ENCODE data around the gene TDRD7.
"Not testable (repeated sequence)": the region's sequence is repeated elsewhere in the genome, so short reads cannot be mapped to it uniquely, and the experiment has no call there.

Gene TDRD7

GRCh38 chr9:97427885-97428284, 16.0 kb downstream of the TDRD7 start:
- no peak for DNase-seq

- DNase-seq = no peak
Measured at GRCh38 chr9:97430316-97431043, 18.6 kb downstream of the TDRD7 start.

DNA sequence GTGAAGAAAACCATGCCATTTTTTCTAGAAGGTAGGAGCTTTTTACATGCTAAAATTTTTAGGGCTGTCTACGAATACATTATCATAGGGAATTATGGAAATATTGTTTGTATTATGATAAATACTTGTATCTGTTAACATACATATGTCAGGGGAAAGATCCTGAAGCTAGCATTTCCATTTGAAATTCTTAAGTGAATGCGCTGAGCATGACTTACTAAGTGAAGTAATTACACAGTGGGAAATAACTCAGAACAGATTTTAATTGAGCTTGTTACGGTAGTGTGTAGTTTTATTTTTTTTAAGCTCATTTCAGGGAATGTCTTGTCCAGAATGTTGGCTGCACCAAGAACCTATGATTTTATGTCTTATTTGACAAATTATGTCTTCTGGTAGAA, 19.1 kb downstream of the TDRD7 start:
- no peak for DNase-seq

GRCh38 chr9:97431549-97432143, 19.8 kb downstream of the TDRD7 start:
- no peak for DNase-seq

GRCh38 chr9:97437051-97437600, 25.2 kb downstream of the TDRD7 start:
- no peak for DNase-seq

GRCh38 chr9:97438257-97438656, 26.4 kb downstream of the TDRD7 start:
- no peak for DNase-seq

GRCh38 chr9:97438666-97439065, 26.8 kb downstream of the TDRD7 start:
- DNase-seq = no peak

DNA sequence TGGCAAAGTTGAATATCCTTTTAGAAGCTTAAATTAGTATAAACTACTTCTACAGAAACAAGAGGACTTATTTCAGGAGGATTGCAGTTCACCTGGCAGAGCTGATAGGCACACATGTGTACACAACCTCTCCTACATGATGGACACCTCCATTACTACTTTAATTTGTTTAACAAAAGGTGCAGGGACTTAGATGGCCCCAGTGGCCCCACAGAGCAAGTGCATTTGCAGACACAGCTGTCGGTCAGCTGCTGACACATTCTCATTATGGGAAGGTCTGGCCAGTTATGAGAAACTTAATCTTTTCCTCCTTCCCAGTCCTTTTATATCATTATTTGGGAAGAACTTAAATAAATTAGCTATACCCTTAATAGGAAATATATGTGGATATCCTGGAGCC, 28.3 kb downstream of the TDRD7 start:
- DNase-seq = no peak

GRCh38 chr9:97441729-97442128, 29.8 kb downstream of the TDRD7 start:
- no peak for DNase-seq

DNA sequence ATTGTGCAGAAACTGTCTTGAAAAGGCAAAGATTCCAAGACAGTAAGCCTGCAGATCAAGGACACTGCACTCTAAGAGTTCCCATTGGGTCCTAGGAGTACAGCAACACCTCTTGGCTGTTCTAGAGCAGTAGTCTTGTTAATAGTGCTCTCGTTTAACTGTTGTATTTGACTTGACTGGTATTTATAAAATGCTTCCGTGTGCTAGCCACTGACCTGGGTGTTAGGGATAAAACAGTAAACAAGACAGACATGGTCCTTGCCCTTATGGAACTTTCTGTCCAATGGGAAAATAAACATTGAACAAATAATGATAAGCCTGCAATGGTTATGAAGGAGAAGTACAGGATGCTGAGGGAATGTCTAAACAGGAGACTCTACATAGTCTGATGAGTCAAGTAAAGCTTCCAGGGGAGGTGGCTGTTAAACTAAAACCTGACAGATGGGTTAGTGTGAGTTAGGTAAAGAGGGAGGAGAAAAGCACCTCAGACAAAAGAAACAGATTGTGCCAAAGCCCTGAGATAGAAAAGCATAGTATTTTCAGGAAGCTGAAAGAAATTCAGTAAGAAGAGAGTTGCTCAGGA, 33.3 kb downstream of the TDRD7 start:
- no peak for DNase-seq

DNA sequence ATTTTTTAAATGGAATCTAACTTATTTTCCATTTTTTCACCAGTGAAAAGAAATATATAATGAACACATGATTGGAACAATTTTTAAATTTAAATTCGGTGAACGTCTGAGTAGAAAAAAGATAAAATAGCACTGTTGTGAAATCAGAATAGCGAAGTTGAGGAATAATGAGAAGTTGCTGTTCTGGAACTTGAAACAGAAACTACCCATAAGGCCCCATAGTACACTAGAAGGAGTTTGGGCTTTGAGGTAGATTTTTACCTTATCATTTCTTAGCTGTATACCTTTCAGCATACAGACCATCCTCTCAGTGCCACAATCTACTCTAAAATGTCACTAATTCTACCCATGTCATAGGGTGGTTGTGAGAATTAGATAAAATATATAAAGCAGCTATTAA, 35.1 kb downstream of the TDRD7 start:
- no peak for DNase-seq

DNA sequence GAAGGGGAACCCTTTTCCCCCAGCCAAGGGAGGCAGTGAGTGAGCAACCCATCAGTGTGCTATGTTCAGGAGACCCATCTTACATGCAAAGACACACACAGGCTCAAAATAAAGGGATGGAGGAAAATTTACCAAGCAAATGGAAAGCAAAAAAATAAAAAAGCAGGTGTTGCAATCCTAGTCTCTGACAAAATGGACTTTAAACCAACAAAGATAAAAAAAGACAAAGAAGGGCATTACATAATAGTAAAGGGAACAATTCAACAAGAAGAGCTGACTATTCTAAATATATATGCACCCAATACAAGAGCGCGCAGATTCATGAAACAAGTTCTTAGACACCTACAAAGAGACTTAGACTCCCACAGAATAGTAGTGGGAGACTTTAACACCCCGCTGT, 41.7 kb downstream of the TDRD7 start:
- not testable (repeated sequence) for DNase-seq

DNA sequence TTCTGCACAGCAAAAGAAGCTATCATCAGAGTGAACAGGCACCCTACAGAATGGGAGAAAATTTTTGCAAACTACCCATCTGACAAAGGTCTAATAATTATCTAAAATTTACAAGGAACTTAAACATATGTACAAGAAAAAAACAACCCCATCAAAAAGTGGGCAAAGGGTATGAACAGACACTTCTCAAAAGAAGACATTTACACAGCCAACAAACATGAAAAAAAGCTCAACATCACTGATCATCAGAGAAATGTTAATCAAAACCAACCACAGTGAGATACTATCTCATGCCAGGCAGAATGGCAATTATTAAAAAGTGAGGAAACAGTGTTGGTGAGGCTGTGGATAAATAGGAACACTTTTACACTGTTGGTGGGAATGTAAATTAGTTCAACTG, 44.9 kb downstream of the TDRD7 start:
- DNase-seq = not testable (repeated sequence)

GRCh38 chr9:97459326-97459725, 47.4 kb downstream of the TDRD7 start:
- no peak for DNase-seq

DNA sequence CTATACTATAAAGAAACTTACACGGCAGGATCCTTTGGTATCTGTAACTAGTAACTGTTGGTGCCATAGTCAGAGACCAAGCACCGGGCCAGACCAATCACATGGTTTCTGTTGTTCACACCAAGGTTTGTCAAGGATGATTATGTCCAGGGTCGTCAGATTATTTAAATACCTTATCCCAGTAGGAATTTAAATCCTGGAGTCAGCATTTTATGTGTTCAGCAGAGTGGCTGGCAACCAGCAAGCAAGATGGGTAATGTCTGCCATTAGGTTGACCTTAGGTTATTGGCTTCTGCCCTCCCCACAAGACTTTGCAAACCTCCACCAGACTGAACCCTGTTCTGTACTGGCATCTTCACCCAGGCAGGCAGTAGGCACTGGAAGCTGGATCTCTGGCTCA, 50.3 kb downstream of the TDRD7 start:
- no peak for DNase-seq

GRCh38 chr9:97462914-97463313, 51.0 kb downstream of the TDRD7 start:
- DNase-seq = no peak

GRCh38 chr9:97468658-97469448, 57.0 kb downstream of the TDRD7 start:
- DNase-seq = no peak

GRCh38 chr9:97470076-97470475, 58.2 kb downstream of the TDRD7 start:
- no peak for DNase-seq

DNA sequence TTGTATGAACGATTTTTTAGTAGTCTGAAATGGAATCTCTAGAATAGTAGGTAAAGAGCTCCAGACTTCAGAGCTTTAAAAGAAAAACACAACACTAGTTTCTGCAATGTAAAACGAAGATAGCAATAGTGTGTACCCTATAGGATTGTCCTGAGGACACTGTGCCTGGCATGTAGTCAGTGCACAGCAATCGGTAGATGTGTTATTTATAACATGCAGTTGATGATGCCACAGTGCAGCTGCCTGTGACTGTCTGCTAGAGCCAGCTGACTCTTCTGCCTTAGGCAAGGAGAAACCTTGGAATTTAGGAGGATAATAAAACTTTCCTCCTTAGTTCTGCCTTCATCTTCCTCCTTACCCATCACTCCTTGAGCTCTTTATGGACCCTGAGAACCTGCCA, 61.8 kb downstream of the TDRD7 start:
- no peak for DNase-seq

DNA sequence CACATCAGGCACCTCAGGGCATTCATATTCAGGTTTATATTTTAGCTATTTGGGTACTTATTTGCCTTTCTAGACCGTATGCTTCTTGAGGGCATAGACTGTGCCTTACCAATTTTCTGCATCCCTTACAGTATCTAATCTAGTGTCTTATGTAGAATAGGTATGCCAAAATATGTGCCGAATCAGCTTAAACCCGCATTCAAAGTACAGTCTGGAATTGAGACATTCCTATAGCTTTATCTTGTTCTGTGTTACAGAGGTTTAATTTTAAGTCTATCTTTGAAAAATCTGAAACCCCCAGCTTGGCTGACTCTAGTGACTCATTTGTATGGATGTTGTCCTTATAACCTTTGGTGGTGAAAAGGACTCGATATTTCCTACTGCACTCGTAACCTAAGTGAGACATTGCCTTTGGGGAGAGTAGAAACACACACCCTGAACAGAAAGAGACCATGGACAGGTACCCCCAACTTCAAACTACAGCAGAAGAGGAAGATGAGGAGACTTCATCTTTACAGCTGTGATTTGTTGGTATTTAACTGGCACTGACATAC, 62.6 kb downstream of the TDRD7 start:
- no peak for DNase-seq

DNA sequence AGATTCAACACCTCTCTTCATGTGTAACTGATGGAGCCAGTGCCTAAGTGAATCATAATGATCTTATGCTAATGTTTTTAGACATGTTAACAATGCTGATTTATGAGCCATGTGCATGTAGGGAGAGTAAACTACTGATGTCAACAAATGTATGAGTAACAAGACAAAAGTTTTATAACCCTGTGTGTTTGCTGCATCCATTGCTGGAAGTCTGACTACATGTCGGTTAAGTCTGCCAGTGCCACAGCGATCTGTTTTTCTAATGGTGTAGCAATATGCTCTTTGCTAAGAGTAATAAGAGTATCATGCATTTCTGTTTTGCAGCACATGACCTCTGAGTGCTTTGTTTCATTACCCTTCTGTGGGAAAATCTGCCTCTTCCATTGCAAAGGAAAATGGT, 63.2 kb downstream of the TDRD7 start:
- no peak for DNase-seq

GRCh38 chr9:97478301-97478981, 66.5 kb downstream of the TDRD7 start:
- no peak for DNase-seq
